Measurements from ENCODE around the gene NDUFB4.
A peak's percentile ranks its signal among the peaks of the same experiment; 100 is the strongest.
"Not testable (repeated sequence)": the region's sequence is repeated elsewhere in the genome, so short reads cannot be mapped to it uniquely, and the experiment has no call there.

NDUFB4 gene

GRCh38 chr3:120608506-120608905 lies 12.4 kb downstream of the NDUFB4 start:
- Histone ChIP-seq H3K4me1 (ENCODE audit: control insufficient read depth, low read depth, low read length) (no peaks in the 10 kb centered on the region), H3K4me2 (ENCODE audit: low read length) (no peak overlapping the region), H3K56ac (ENCODE audit: low read length) (no peak overlapping the region), H2BK5ac (ENCODE audit: low read length) (no peak overlapping the region), H2BK15ac (replicated peaks; ENCODE audit: low read depth) (no peak overlapping the region), H2BK120ac (ENCODE audit: low read depth, low read length) (no peak overlapping the region), H3K27ac (ENCODE audit: low read depth, low read length) (no peak overlapping the region), H3K23ac (ENCODE audit: low read length) (no peak overlapping the region), H3K4ac (ENCODE audit: low read depth, low read length) (no peak overlapping the region), H4K8ac (ENCODE audit: low read depth, low read length) (no peak overlapping the region), H3K27me3 (ENCODE audit: insufficient read depth, low read length, poor library complexity) (no peaks in the 10 kb centered on the region), H2AK5ac (ENCODE audit: low read length) (no peak overlapping the region), H3K9ac (ENCODE audit: low read length) (no peak overlapping the region), H3K79me2 (ENCODE audit: control insufficient read depth, insufficient read depth, low read length) (no peaks in the 10 kb centered on the region), H4K5ac (ENCODE audit: low read length) (no peak overlapping the region), H3K36me3 (ENCODE audit: control insufficient read depth, insufficient read depth, low read length) (no peaks in the 10 kb centered on the region), H3K79me1 (ENCODE audit: low read length) (no peaks in the 10 kb centered on the region), H3K18ac (ENCODE audit: low read length) (no peak overlapping the region), H3K4me3 (ENCODE audit: low read length) (no peak overlapping the region)
- no CpG with 5 or more reads among the region's 4 CpGs for WGBS (ENCODE audit: extremely low coverage, insufficient coverage, low lambda C conversion rate)
- DNase-seq = no peak

GRCh38 chr3:120614765-120615164 lies 18.6 kb downstream of the NDUFB4 start:
- no peak overlapping the region for H3K4ac ChIP-seq (ENCODE audit: low read depth, low read length)
- DNase-seq = no peak
- no peaks in the 10 kb centered on the region for H3K27me3 ChIP-seq (ENCODE audit: insufficient read depth, low read length, poor library complexity)
- H3K79me1 ChIP-seq (ENCODE audit: low read length) = no peaks in the 10 kb centered on the region
- H3K27ac ChIP-seq (ENCODE audit: low read depth, low read length) = no peak overlapping the region
- H4K8ac ChIP-seq (ENCODE audit: low read depth, low read length) = no peak overlapping the region
- no peak overlapping the region for H3K56ac ChIP-seq (ENCODE audit: low read length)
- H3K4me2 ChIP-seq (ENCODE audit: low read length) = no peak overlapping the region
- H3K36me3 ChIP-seq (ENCODE audit: control insufficient read depth, insufficient read depth, low read length) = no peaks in the 10 kb centered on the region
- no peak overlapping the region for H3K23ac ChIP-seq (ENCODE audit: low read length)
- H4K5ac ChIP-seq (ENCODE audit: low read length) = no peak overlapping the region
- no peak overlapping the region for H2BK15ac ChIP-seq (replicated peaks; ENCODE audit: low read depth)
- H2BK5ac ChIP-seq (ENCODE audit: low read length) = no peak overlapping the region
- no peak overlapping the region for H3K18ac ChIP-seq (ENCODE audit: low read length)
- H2BK120ac ChIP-seq (ENCODE audit: low read depth, low read length) = no peak overlapping the region
- H3K9ac ChIP-seq (ENCODE audit: low read length) = no peak overlapping the region
- no peaks in the 10 kb centered on the region for H3K4me1 ChIP-seq (ENCODE audit: control insufficient read depth, low read depth, low read length)
- no peaks in the 10 kb centered on the region for H3K79me2 ChIP-seq (ENCODE audit: control insufficient read depth, insufficient read depth, low read length)
- no CpG with 5 or more reads among the region's 8 CpGs for WGBS (ENCODE audit: extremely low coverage, insufficient coverage, low lambda C conversion rate)
- H3K4me3 ChIP-seq (ENCODE audit: low read length) = no peak overlapping the region
- H2AK5ac ChIP-seq (ENCODE audit: low read length) = no peak overlapping the region

- DNase-seq = peak; percentile 65
- H2BK120ac ChIP-seq (ENCODE audit: low read depth, low read length) = no peak overlapping the region
- no peak overlapping the region for H3K18ac ChIP-seq (ENCODE audit: low read length)
- H3K4ac ChIP-seq (ENCODE audit: low read depth, low read length) = no peak overlapping the region
- H3K4me3 ChIP-seq (ENCODE audit: low read length) = no peak overlapping the region
- no peak overlapping the region for H2AK5ac ChIP-seq (ENCODE audit: low read length)
- H4K5ac ChIP-seq (ENCODE audit: low read length) = no peak overlapping the region
- H4K8ac ChIP-seq (ENCODE audit: low read depth, low read length) = no peak overlapping the region
- no peak overlapping the region for H3K56ac ChIP-seq (ENCODE audit: low read length)
- no peak overlapping the region for H3K4me2 ChIP-seq (ENCODE audit: low read length)
- no peak overlapping the region for H3K23ac ChIP-seq (ENCODE audit: low read length)
- no peak overlapping the region for H2BK5ac ChIP-seq (ENCODE audit: low read length)
- H3K9ac ChIP-seq (ENCODE audit: low read length) = no peak overlapping the region
- H3K79me1 ChIP-seq (ENCODE audit: low read length) = no peaks in the 10 kb centered on the region
- H3K79me2 ChIP-seq (ENCODE audit: control insufficient read depth, insufficient read depth, low read length) = no peaks in the 10 kb centered on the region
- H3K27me3 ChIP-seq (ENCODE audit: insufficient read depth, low read length, poor library complexity) = no peaks in the 10 kb centered on the region
- H2BK15ac ChIP-seq (replicated peaks; ENCODE audit: low read depth) = no peak overlapping the region
- no peaks in the 10 kb centered on the region for H3K36me3 ChIP-seq (ENCODE audit: control insufficient read depth, insufficient read depth, low read length)
- WGBS (ENCODE audit: extremely low coverage, insufficient coverage, low lambda C conversion rate) = no CpG with 5 or more reads among the region's 13 CpGs
- H3K4me1 ChIP-seq (ENCODE audit: control insufficient read depth, low read depth, low read length) = no peaks in the 10 kb centered on the region
- H3K27ac ChIP-seq (ENCODE audit: low read depth, low read length) = no peak overlapping the region
These were observed 19.9 kb downstream of the NDUFB4 start for GRCh38 chr3:120615847-120616609.

GRCh38 chr3:120616745-120617144 lies 20.6 kb downstream of the NDUFB4 start:
- not testable (repeated sequence) for H3K27ac ChIP-seq (ENCODE audit: low read depth, low read length)

GRCh38 chr3:120622457-120622856 lies 26.3 kb downstream of the NDUFB4 start:
- no peaks in the 10 kb centered on the region for H3K36me3 ChIP-seq (ENCODE audit: control insufficient read depth, insufficient read depth, low read length)
- no peak overlapping the region for H2AK5ac ChIP-seq (ENCODE audit: low read length)
- no peak overlapping the region for H4K5ac ChIP-seq (ENCODE audit: low read length)
- H4K8ac ChIP-seq (ENCODE audit: low read depth, low read length) = no peak overlapping the region
- no peak overlapping the region for H3K9ac ChIP-seq (ENCODE audit: low read length)
- no peak overlapping the region for H3K18ac ChIP-seq (ENCODE audit: low read length)
- H2BK5ac ChIP-seq (ENCODE audit: low read length) = no peak overlapping the region
- no peaks in the 10 kb centered on the region for H3K79me2 ChIP-seq (ENCODE audit: control insufficient read depth, insufficient read depth, low read length)
- H3K27ac ChIP-seq (ENCODE audit: low read depth, low read length) = no peak overlapping the region
- no peak for DNase-seq
- no peak overlapping the region for H3K4me2 ChIP-seq (ENCODE audit: low read length)
- no peak overlapping the region for H3K56ac ChIP-seq (ENCODE audit: low read length)
- no peaks in the 10 kb centered on the region for H3K79me1 ChIP-seq (ENCODE audit: low read length)
- H3K4ac ChIP-seq (ENCODE audit: low read depth, low read length) = no peak overlapping the region
- no peak overlapping the region for H2BK15ac ChIP-seq (replicated peaks; ENCODE audit: low read depth)
- H3K23ac ChIP-seq (ENCODE audit: low read length) = no peak overlapping the region
- no peak overlapping the region for H2BK120ac ChIP-seq (ENCODE audit: low read depth, low read length)
- no CpG with 5 or more reads among the region's 3 CpGs for WGBS (ENCODE audit: extremely low coverage, insufficient coverage, low lambda C conversion rate)
- no peaks in the 10 kb centered on the region for H3K27me3 ChIP-seq (ENCODE audit: insufficient read depth, low read length, poor library complexity)
- no peaks in the 10 kb centered on the region for H3K4me1 ChIP-seq (ENCODE audit: control insufficient read depth, low read depth, low read length)
- H3K4me3 ChIP-seq (ENCODE audit: low read length) = no peak overlapping the region

More at GRCh38 chr3:120616745-120617144, 20.6 kb downstream of the NDUFB4 start:
- H4K8ac ChIP-seq (ENCODE audit: low read depth, low read length); H4K5ac ChIP-seq (ENCODE audit: low read length); H3K18ac ChIP-seq (ENCODE audit: low read length); H2AK5ac ChIP-seq (ENCODE audit: low read length); H3K4me2 ChIP-seq (ENCODE audit: low read length); H3K27me3 ChIP-seq (ENCODE audit: insufficient read depth, low read length, poor library complexity); H3K79me2 ChIP-seq (ENCODE audit: control insufficient read depth, insufficient read depth, low read length); H3K23ac ChIP-seq (ENCODE audit: low read length); H3K4ac ChIP-seq (ENCODE audit: low read depth, low read length); H3K4me1 ChIP-seq (ENCODE audit: control insufficient read depth, low read depth, low read length); DNase-seq; H2BK120ac ChIP-seq (ENCODE audit: low read depth, low read length); H3K79me1 ChIP-seq (ENCODE audit: low read length); H3K56ac ChIP-seq (ENCODE audit: low read length); H2BK15ac ChIP-seq (replicated peaks; ENCODE audit: low read depth); H3K36me3 ChIP-seq (ENCODE audit: control insufficient read depth, insufficient read depth, low read length); H3K9ac ChIP-seq (ENCODE audit: low read length); H2BK5ac ChIP-seq (ENCODE audit: low read length); H3K4me3 ChIP-seq (ENCODE audit: low read length): not testable (repeated sequence)
- WGBS (ENCODE audit: extremely low coverage, insufficient coverage, low lambda C conversion rate) = no CpG with 5 or more reads among the region's 8 CpGs

All from mesendoderm (in vitro differentiated cells).